GM18909 (cell line): ENCODE measurements around the gene PRDM16.

ENCODE experiments used
- ATAC-seq: cut with Tn5 transposase; IDR thresholded peaks from one replicate; pipeline ENCODE4 v1.9.1; 2021; ENCODE audit warnings: mild to moderate bottlenecking; ENCODE audit not compliant: unreplicated experiment, poor library complexity

The PRDM16 gene

GRCh38 chr1:3304246-3304645 lies 235.2 kb downstream of the PRDM16 start:
- no peak for ATAC-seq

- no peak for ATAC-seq
These were observed 235.7 kb downstream of the PRDM16 start for GRCh38 chr1:3304692-3305091.

- no peak for ATAC-seq
These were observed 236.2 kb downstream of the PRDM16 start for GRCh38 chr1:3305156-3305555.

GRCh38 chr1:3306583-3307291 lies 237.7 kb downstream of the PRDM16 start:
- ATAC-seq: no peak

- no peak for ATAC-seq
These were observed 238.4 kb downstream of the PRDM16 start for GRCh38 chr1:3307359-3307758.

GRCh38 chr1:3308053-3308452 lies 239.1 kb downstream of the PRDM16 start:
- no peak for ATAC-seq

GRCh38 chr1:3310718-3311400 lies 241.9 kb downstream of the PRDM16 start:
- ATAC-seq: no peak

- ATAC-seq: no peak
These were observed 242.7 kb downstream of the PRDM16 start for GRCh38 chr1:3311711-3312110.

- ATAC-seq: no peak
These were observed 243.4 kb downstream of the PRDM16 start for GRCh38 chr1:3312310-3312897.

GRCh38 chr1:3312898-3313575 lies 244.0 kb downstream of the PRDM16 start:
- ATAC-seq: no peak

- ATAC-seq: no peak
These were observed 244.6 kb downstream of the PRDM16 start for GRCh38 chr1:3313576-3313950.

- no peak for ATAC-seq
These were observed 245.7 kb downstream of the PRDM16 start for GRCh38 chr1:3314491-3315381.

- no peak for ATAC-seq
These were observed 246.7 kb downstream of the PRDM16 start for GRCh38 chr1:3315399-3316339.

- ATAC-seq: no peak
These were observed 247.4 kb downstream of the PRDM16 start for GRCh38 chr1:3316340-3316943.

- ATAC-seq: no peak
These were observed 248.5 kb downstream of the PRDM16 start for GRCh38 chr1:3317456-3317855.

GRCh38 chr1:3318329-3318728 lies 249.3 kb downstream of the PRDM16 start:
- no peak for ATAC-seq

GRCh38 chr1:3319874-3320245 lies 250.9 kb downstream of the PRDM16 start:
- no peak for ATAC-seq

GRCh38 chr1:3320246-3321152 lies 251.5 kb downstream of the PRDM16 start:
- no peak for ATAC-seq
